SK-N-SH (cell line): ENCODE data around the gene MOGAT3. TPM values are rescaled to one million over a fixed set of nuclear protein-coding genes. Genes with fewer than 3 reads are reported as not detected.

Experiments
- CTCF ChIA-PET: fragments of 300-600, 350-600 bp; formaldehyde crosslinking; extraction: SDS; loops from one replicate; lab custom pipeline; 2021; lab: Yijun Ruan, JAX
- POLR2A ChIA-PET: fragments of 350-600 bp; sonication (Branson Sonifier 250); formaldehyde crosslinking; extraction: SDS; loops from one replicate; lab custom pipeline; 2020; ENCODE audit warnings: antibody characterized with exemption, inconsistent platforms; lab: Yijun Ruan, JAX
- DNase-seq: peaks from one replicate; pipeline ENCODE4 v3.0.0; 2012
- H2AFZ ChIP-seq: fragments of 200-600 bp; sonication (generic); 2 replicates; pipeline ENCODE4 v1.8.1; 2016; ENCODE audit warnings: antibody characterized with exemption, mild to moderate bottlenecking, low read depth
- H3F3A ChIP-seq: fragments of 200-600 bp; sonication (generic); replicated peaks from 2 replicates; pipeline ENCODE3; 2016; ENCODE audit warnings: antibody characterized with exemption, mild to moderate bottlenecking; ENCODE audit not compliant: insufficient read depth
- H3K27ac ChIP-seq, 2 experiments: fragments of 200-500 bp in 1 of 2; fragments of 200-600 bp in 1 of 2; sonication (Bioruptor generic) in 1 of 2; sonication (generic), shearing (Covaris generic) in 1 of 2; 2 replicates each; pipeline versions ENCODE4 v1.5.1 to v1.6.1; 2014 to 2016; ENCODE audit warnings: low read depth in 2 of 2, inconsistent platforms in 1 of 2, low read length in 1 of 2, mild to moderate bottlenecking in 1 of 2, mixed read lengths in 1 of 2
- H3K27me3 ChIP-seq: fragments of 200-600 bp; sonication (generic), shearing (Covaris generic); 2 replicates; pipeline ENCODE4 v1.6.1; 2016; ENCODE audit warnings: mixed run types; ENCODE audit not compliant: insufficient read depth
- H3K36me3 ChIP-seq, 2 experiments: fragments of 200-500 bp in 1 of 2; fragments of 200-600 bp in 1 of 2; sonication (Bioruptor generic) in 1 of 2; sonication (generic) in 1 of 2; replicated peaks in 1 of 2; 2 replicates each; pipeline versions ENCODE3 to v1.5.1; 2014 to 2016; ENCODE audit warnings: low read length in 1 of 2, mild to moderate bottlenecking in 1 of 2; ENCODE audit not compliant: insufficient read depth in 2 of 2, control insufficient read depth in 1 of 2
- H3K4me1 ChIP-seq, 2 experiments: fragments of 200-500 bp in 1 of 2; fragments of 200-600 bp in 1 of 2; sonication (Bioruptor generic) in 1 of 2; sonication (generic), shearing (Covaris generic) in 1 of 2; 2 replicates each; pipeline versions ENCODE4 v1.5.1 to v1.6.1; 2014 to 2016; ENCODE audit warnings: low read depth in 1 of 2, low read length in 1 of 2, mixed run types in 1 of 2; ENCODE audit not compliant: insufficient read depth in 2 of 2, control insufficient read depth in 1 of 2
- H3K4me2 ChIP-seq: fragments of 200-600 bp; sonication (generic), shearing (Covaris generic); 2 replicates; pipeline ENCODE4 v1.6.1; 2017; ENCODE audit warnings: mixed run types
- H3K4me3 ChIP-seq, 2 experiments: fragments of 200-500 bp in 1 of 2; fragments of 200-600 bp in 1 of 2; sonication (Bioruptor generic) in 1 of 2; sonication (generic), shearing (Covaris generic) in 1 of 2; 2 replicates each; pipeline versions ENCODE4 v1.5.1 to v1.8.1; 2014 to 2016; ENCODE audit warnings: low read depth in 2 of 2, inconsistent platforms in 1 of 2, low read length in 1 of 2, mild to moderate bottlenecking in 1 of 2, mixed read lengths in 1 of 2, moderate library complexity in 1 of 2
- H3K79me2 ChIP-seq: fragments of 200-600 bp; sonication (generic); 2 replicates; pipeline ENCODE4 v1.8.1; 2017; ENCODE audit warnings: mild to moderate bottlenecking; ENCODE audit not compliant: insufficient read depth
- H3K9ac ChIP-seq: fragments of 200-600 bp; sonication (generic); 2 replicates; pipeline ENCODE4 v1.6.1; 2017; ENCODE audit warnings: mixed run types
- H3K9me2 ChIP-seq: fragments of 200-600 bp; sonication (generic); 2 replicates; pipeline ENCODE4 v1.6.1; 2017; ENCODE audit warnings: mixed run types
- H3K9me3 ChIP-seq: fragments of 200-600 bp; sonication (generic); 2 replicates; pipeline ENCODE4 v1.6.1; 2017; ENCODE audit warnings: mixed run types, mild to moderate bottlenecking, moderate library complexity
- H4K20me1 ChIP-seq: fragments of 200-600 bp; sonication (generic); 2 replicates; pipeline ENCODE4 v1.6.1; 2017; ENCODE audit warnings: mild to moderate bottlenecking, mixed run types; ENCODE audit not compliant: insufficient read depth
- EP300 ChIP-seq, 2 experiments: IDR thresholded peaks; 2 replicates each; pipeline versions ENCODE4 v1.4.0 to v1.6.1; 2012; ENCODE audit warnings: borderline replicate concordance in 1 of 2, low read depth in 1 of 2, low read length in 1 of 2
- POLR2AphosphoS5 ChIP-seq: IDR thresholded peaks from 2 replicates; pipeline ENCODE4 v1.6.1; 2012; ENCODE audit warnings: low read depth, low read length
- RCOR1 ChIP-seq: fragments of 150-350 bp; IDR thresholded peaks from 2 replicates; pipeline ENCODE4 v1.6.1; 2017; ENCODE audit warnings: antibody characterized with exemption, low read length
- REST ChIP-seq: IDR thresholded peaks from 2 replicates; pipeline ENCODE4 v1.6.1; 2012; ENCODE audit warnings: mild to moderate bottlenecking, low read depth, low read length, moderate library complexity
- USF2 ChIP-seq: fragments of 150-350 bp; IDR thresholded peaks from 2 replicates; pipeline ENCODE4 v1.6.1; 2017; ENCODE audit warnings: antibody characterized with exemption, low read length, low read depth, borderline replicate concordance
- WGBS: methylation state at CpG from one replicate; pipeline ENCODE4 v1.1.6; 2017; ENCODE audit warnings: low lambda C conversion rate; 5-methylcytosine and 5-hydroxymethylcytosine counted together
- polyA plus RNA-seq, 3 experiments: library from polyadenylated mRNA; depleted of rRNA; stranded (reverse); fragments of >200 nt; gene quantifications; 2 replicates each; pipeline ENCODE4 v1.2.3, GENCODE V29; 2012

Gene MOGAT3
- polyA plus RNA-seq, 1 of the 3 experiments (the other 2 are of a cell fraction) = not detected

GRCh38 chr7:101208794-101209193 lies 8.0 kb upstream of the MOGAT3 start:
- POLR2A ChIA-PET = interaction anchor here (1.2 kb wide), 1 partner anchor 43 kb away, joined by 3 read pairs; the partner anchor contains the start of gene VGF
- Histone ChIP-seq H3K79me2 (peaks cover under 1% of the 10 kb centered on the region; the same call in 1 of the 2 replicates), H3K9me3 (no peaks in the 10 kb centered on the region), H4K20me1 (no peaks in the 10 kb centered on the region), H3K36me3 (peaks cover 17 to 40% of the 10 kb centered on the region in 2 experiments), H3K9me2 (no peaks in the 10 kb centered on the region), H3K27ac (no peak overlapping the region), H3F3A (peaks cover 9% of the 10 kb centered on the region), H3K27me3 (no peaks in the 10 kb centered on the region), H3K4me1 (no peaks in the 10 kb centered on the region), H2AFZ (no peak overlapping the region), H3K4me3 (no peak overlapping the region), H3K9ac (no peak overlapping the region), H3K4me2 (no peak overlapping the region)
- 97% methylated on average over 14 of the region's 14 CpGs for WGBS
- no peak for TF ChIP-seq REST
- no peak for TF ChIP-seq EP300 (IDR thresholded peaks at IDR 0.05; ENCODE audit: borderline replicate concordance in 1 of 2, low read depth in 1 of 2, low read length in 1 of 2)
- TF ChIP-seq RCOR1 = no peak
- no peak for DNase-seq
- CTCF ChIA-PET = interaction anchor here (1.3 to 2.5 kb wide), 3 partner anchors 13 to 71 kb away, joined by 3 to 10 read pairs (median 5); no protein-coding TSS in a partner anchor

GRCh38 chr7:101207459-101207858 lies 6.6 kb upstream of the MOGAT3 start:
- DNase-seq = no peak
- no peak overlapping the region for H3K4me2 ChIP-seq
- WGBS = 98% methylated on average over 11 of the region's 17 CpGs
- no peak overlapping the region for H2AFZ ChIP-seq
- no peaks in the 10 kb centered on the region for H3K9me3 ChIP-seq
- peaks cover 14 to 36% of the 10 kb centered on the region in 2 experiments for H3K36me3 ChIP-seq
- TF ChIP-seq USF2 (no peak), POLR2AphosphoS5 (no peak)
- H3K79me2 ChIP-seq = no peaks in the 10 kb centered on the region
- H4K20me1 ChIP-seq = no peaks in the 10 kb centered on the region
- H3F3A ChIP-seq = peaks cover 9% of the 10 kb centered on the region
- POLR2A ChIA-PET = interaction anchor here (1.0 to 1.2 kb wide), 3 partner anchors 9 to 114 kb away, joined by 3 read pairs; partner anchors contain the start of genes IFT22 and VGF
- H3K9me2 ChIP-seq = no peaks in the 10 kb centered on the region
- CTCF ChIA-PET = interaction anchor here (0.9 to 2.5 kb wide), 2 partner anchors 15 to 42 kb away, joined by 4 to 10 read pairs; partner anchors contain the start of gene VGF
- no peak overlapping the region for H3K27ac ChIP-seq
- no peak overlapping the region for H3K4me3 ChIP-seq
- H3K4me1 ChIP-seq = no peaks in the 10 kb centered on the region
- H3K9ac ChIP-seq = no peak overlapping the region
- H3K27me3 ChIP-seq = no peaks in the 10 kb centered on the region
